Measurements from ENCODE around the gene SPATA25. TPM values are rescaled to one million over a fixed set of nuclear protein-coding genes. Genes with fewer than 3 reads are reported as not detected.
A peak's percentile ranks its signal among the peaks of the same experiment; 100 is the strongest.

Gene SPATA25
- total and polyA plus RNA-seq, 2 donors (not counting 1 experiment from before 2014, with no cell fraction given), result 0.19 to 3.6 TPM

- Histone ChIP-seq H3K36me3 (ENCODE audit: control insufficient read depth, insufficient read depth, low read length) (peaks cover 12% of the 10 kb centered on the region), H3K4me1 (ENCODE audit: control insufficient read depth, extremely low read depth, insufficient read depth, low read length) (peaks cover 2% of the 10 kb centered on the region), H3K79me2 (ENCODE audit: control insufficient read depth, insufficient read depth, low read length) (peaks cover 11% of the 10 kb centered on the region)
Observed at GRCh38 chr20:45882469-45883099, 4.8 kb downstream of the SPATA25 start.

GRCh38 chr20:45880988-45881788, 6.2 kb downstream of the SPATA25 start, which contains the start of gene ZSWIM1:
Gene ZSWIM1 (plus strand): TSS chr20:45881227. CDS start chr20:45882593, 1,366 bp downstream.
- Histone ChIP-seq H3K4me1 (ENCODE audit: control insufficient read depth, extremely low read depth, insufficient read depth, low read length) (peaks cover 2% of the 10 kb centered on the region), H3K4me3 (replicated peaks in 1 of 4; ENCODE audit: control extremely low read depth in 1 of 4, insufficient read depth in 1 of 4, low read depth in 3 of 4, low read length in 4 of 4) (peak within 1 kb of the TSS; percentile 83 to 98 (median 90)), H3K9ac (ENCODE audit: insufficient read depth, low read length) (peak within 1 kb of the TSS; percentile 83), H3K27me3 (ENCODE audit: control insufficient read depth, insufficient read depth, low read length) (no peaks in the 10 kb centered on the region), H4K20me1 (ENCODE audit: control insufficient read depth, extremely low read depth, insufficient read depth, low read length) (no peaks in the 10 kb centered on the region), H3K79me2 (ENCODE audit: control insufficient read depth, insufficient read depth, low read length) (peaks cover 11% of the 10 kb centered on the region), H3K4me2 (ENCODE audit: extremely low read depth, insufficient read depth, low read length) (peak within 1 kb of the TSS; percentile 100), H3K27ac (ENCODE audit: insufficient read depth, low read length) (peak within 1 kb of the TSS; percentile 95), H3K36me3 (ENCODE audit: control insufficient read depth, insufficient read depth, low read length) (peaks cover 17% of the 10 kb centered on the region), H3K9me3 (ENCODE audit: control insufficient read depth, insufficient read depth, low read depth, low read length) (no peaks in the 10 kb centered on the region), H2AFZ (ENCODE audit: low read length) (peak within 1 kb of the TSS; percentile 93)
- peak; percentile 98 to 99 for DNase-seq (ENCODE audit: low read depth in 2 of 2)
- no peak for TF ChIP-seq EZH2 (IDR thresholded peaks at IDR 0.05; ENCODE audit: low read length, missing control alignments)

More at GRCh38 chr20:45882469-45883099, 4.8 kb downstream of the SPATA25 start:
- Histone ChIP-seq H3K27me3 (ENCODE audit: control insufficient read depth, insufficient read depth, low read length) (no peaks in the 10 kb centered on the region), H4K20me1 (ENCODE audit: control insufficient read depth, extremely low read depth, insufficient read depth, low read length) (no peaks in the 10 kb centered on the region), H3K27ac (ENCODE audit: insufficient read depth, low read length) (no peak overlapping the region), H3K9ac (ENCODE audit: insufficient read depth, low read length) (no peak overlapping the region), H3K4me2 (ENCODE audit: extremely low read depth, insufficient read depth, low read length) (no peak overlapping the region), H3K9me3 (ENCODE audit: control insufficient read depth, insufficient read depth, low read depth, low read length) (no peaks in the 10 kb centered on the region), H3K4me3 (replicated peaks in 1 of 4; ENCODE audit: control extremely low read depth in 1 of 4, insufficient read depth in 1 of 4, low read depth in 3 of 4, low read length in 4 of 4) (no peak overlapping the region), H2AFZ (ENCODE audit: low read length) (no peak overlapping the region)
- DNase-seq (ENCODE audit: low read depth in 2 of 2), result no peak
- no peak for TF ChIP-seq EZH2 (IDR thresholded peaks at IDR 0.05; ENCODE audit: low read length, missing control alignments)
- no peak for TF ChIP-seq CTCF (conservative IDR thresholded peaks at IDR 0.05 in 1 of 2, IDR thresholded peaks at IDR 0.05 in 1 of 2; ENCODE audit: low read depth in 1 of 2, low read length in 2 of 2)

- peaks cover 2% of the 10 kb centered on the region for H3K4me1 ChIP-seq (ENCODE audit: control insufficient read depth, extremely low read depth, insufficient read depth, low read length)
- H3K4me2 ChIP-seq (ENCODE audit: extremely low read depth, insufficient read depth, low read length), result no peak overlapping the region
- H3K79me2 ChIP-seq (ENCODE audit: control insufficient read depth, insufficient read depth, low read length), result peaks cover 6% of the 10 kb centered on the region
- no peaks in the 10 kb centered on the region for H3K9me3 ChIP-seq (ENCODE audit: control insufficient read depth, insufficient read depth, low read depth, low read length)
- H3K27me3 ChIP-seq (ENCODE audit: control insufficient read depth, insufficient read depth, low read length), result no peaks in the 10 kb centered on the region
- H2AFZ ChIP-seq (ENCODE audit: low read length), result no peak overlapping the region
- DNase-seq (ENCODE audit: low read depth in 2 of 2), result no peak
- no peak overlapping the region for H3K9ac ChIP-seq (ENCODE audit: insufficient read depth, low read length)
- peaks cover 8% of the 10 kb centered on the region for H3K36me3 ChIP-seq (ENCODE audit: control insufficient read depth, insufficient read depth, low read length)
- no peak overlapping the region for H3K27ac ChIP-seq (ENCODE audit: insufficient read depth, low read length)
- H3K4me3 ChIP-seq (replicated peaks in 1 of 4; ENCODE audit: control extremely low read depth in 1 of 4, insufficient read depth in 1 of 4, low read depth in 3 of 4, low read length in 4 of 4), result no peak overlapping the region
- TF ChIP-seq CTCF (conservative IDR thresholded peaks at IDR 0.05 in 1 of 2, IDR thresholded peaks at IDR 0.05 in 1 of 2; ENCODE audit: low read depth in 1 of 2, low read length in 2 of 2), result no peak
- TF ChIP-seq EZH2 (IDR thresholded peaks at IDR 0.05; ENCODE audit: low read length, missing control alignments), result no peak
- no peaks in the 10 kb centered on the region for H4K20me1 ChIP-seq (ENCODE audit: control insufficient read depth, extremely low read depth, insufficient read depth, low read length)
Observed at GRCh38 chr20:45878076-45878761, 9.2 kb downstream of the SPATA25 start.
